Stimulated activated CD8-positive, alpha-beta memory T cell treated with anti-CD3 and anti-CD28 coated beads, Interleukin-7, amount 100 ng/mL, for 1 hour (primary cell): ENCODE measurements around the gene TAF4B.
"Not testable (repeated sequence)": the region's sequence is repeated elsewhere in the genome, so short reads cannot be mapped to it uniquely, and the experiment has no call there.

Experiments
- DNase-seq, 2 donors: peaks; one replicate each; pipeline ENCODE4 v3.0.0-alpha.2; 2020; ENCODE audit warnings: low read depth in 2 of 2

The TAF4B gene

DNA sequence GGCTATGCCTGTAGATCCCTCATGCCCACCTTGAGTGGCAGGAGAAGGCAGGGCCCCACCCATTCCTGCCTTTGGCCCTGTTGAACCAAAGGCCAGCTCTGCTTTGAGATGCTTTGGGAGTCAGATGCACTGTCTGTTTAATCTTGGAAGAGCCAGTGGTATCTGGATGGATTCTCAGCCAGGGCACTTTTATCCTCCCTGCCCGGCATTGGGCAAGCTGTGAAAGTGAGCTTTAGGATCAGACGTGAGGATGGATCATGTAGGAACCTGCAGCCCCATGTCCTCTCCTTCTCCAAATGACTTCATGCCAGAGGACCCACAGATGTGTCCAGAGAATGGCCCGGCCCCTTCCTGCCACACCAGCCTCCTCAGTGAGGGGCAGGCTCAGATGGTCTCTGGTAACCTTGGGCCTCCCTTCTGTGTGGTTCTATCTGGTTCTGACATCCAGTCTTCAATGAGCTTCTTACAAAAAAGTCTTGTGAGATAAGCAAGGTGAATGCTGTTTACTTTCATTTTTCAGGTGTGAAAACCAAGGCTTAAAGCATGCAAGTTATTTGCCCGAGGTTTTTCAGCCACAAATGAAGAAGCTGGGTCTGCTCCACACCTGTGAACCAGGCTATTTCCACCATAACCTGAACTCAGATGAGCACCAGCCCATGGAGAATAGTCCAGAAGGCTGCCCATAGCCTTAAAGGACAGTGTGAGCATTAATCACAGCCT, 198.3 kb downstream of the TAF4B start:
- no peak for DNase-seq

GRCh38 chr18:26425148-26425531, 198.9 kb downstream of the TAF4B start:
- no peak for DNase-seq

- no peak for DNase-seq
Measured at GRCh38 chr18:26429535-26430226, 203.4 kb downstream of the TAF4B start.

GRCh38 chr18:26432651-26433424, 206.6 kb downstream of the TAF4B start:
- DNase-seq: no peak

GRCh38 chr18:26434887-26435286, 208.6 kb downstream of the TAF4B start:
- no peak for DNase-seq

DNA sequence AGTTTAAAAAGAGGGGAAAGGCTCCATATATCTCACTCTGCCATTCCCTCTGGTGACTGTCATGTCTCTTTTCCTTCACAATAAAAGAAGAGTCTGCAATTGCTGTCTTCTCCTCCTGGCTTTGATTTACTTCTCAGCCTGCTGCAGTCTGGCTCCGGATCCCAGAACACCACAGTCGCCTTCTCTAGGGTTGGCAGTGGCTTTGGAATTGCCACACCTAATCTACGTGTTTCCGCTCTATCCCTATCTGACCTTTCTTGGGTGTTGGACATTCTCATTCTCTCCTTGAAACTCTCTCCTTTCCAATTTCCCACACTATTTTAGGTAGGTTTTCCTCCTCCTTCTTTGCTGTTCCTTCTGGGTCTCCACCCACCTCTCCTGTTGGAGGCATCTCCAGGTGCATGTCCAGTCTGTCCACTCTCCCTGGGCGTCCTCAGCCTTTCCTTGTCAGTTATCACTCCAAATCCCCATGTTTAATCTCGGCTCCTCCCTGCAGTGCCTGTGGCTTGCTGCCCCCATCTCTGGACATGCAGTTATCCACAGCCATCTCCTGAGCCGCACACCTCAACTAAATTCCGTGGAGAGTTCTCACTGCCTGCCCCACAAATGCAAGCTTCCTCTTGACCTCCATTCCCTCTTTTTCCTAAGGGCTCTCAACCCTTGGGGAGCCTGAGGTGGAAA, 209.3 kb downstream of the TAF4B start:
- DNase-seq: no peak

DNA sequence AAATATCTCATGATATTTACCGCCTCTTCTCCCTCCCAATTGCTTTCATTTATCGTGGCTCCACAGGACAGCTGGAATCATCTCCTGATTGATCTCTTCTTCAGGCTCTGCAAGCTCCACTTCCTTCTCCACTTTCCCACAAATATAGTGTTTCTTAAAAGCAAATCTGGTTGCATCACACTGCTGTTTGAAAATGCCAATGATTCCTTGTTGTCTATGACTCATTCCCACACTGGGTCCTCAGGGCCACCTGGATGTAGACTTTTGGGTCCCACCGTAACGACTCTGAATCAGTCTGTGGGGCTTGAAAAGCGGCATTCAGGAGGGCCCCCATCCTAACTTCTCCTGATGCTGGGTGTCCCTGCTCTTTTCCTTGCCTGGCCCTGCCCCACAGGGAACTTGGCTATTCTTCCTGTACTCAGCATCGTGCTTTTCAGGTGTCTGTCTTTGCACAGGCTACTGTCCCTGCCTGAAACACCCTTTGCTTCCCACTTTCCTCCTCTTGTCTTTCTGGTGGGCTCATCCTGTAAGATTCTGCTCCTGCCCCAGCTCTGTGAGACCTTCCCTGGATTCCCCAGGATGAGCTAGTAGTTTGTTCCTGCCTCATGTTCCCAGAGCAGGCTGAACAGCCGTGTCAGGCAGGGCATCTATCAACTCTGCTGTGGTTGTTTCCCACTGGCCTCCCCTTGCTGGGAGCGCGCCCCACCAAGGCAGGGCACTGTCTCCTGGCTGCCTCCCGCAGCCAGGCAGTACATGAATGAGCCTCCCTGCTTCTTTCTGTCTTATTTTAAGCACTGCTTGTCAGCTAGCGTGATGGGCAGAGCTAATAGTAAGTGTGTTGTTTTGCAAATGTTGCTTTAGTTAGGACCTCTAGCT, 210.2 kb downstream of the TAF4B start:
- DNase-seq: no peak

DNA sequence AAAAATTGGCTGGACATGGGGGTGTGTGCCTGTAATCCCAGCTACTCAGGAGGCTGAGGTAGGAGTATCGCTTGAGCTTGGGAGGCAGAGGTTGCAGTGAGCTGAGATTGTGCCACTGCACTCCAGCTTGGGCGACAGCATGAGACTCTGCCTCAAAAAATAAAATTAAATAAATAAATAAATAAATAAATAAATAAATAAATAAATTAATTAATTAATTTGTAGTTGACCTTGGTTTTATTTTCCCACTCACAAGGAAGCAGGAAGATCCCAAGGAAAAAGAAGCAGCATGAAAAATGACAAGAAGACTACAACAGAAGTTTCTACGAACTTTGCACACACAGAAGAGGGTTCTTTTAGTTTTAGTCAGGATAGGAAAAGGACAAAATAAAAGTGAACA, 211.4 kb downstream of the TAF4B start:
- not testable (repeated sequence) for DNase-seq

- no peak for DNase-seq
Measured at GRCh38 chr18:26438980-26439379, 212.7 kb downstream of the TAF4B start.

- DNase-seq: no peak
Measured at GRCh38 chr18:26439537-26439936, 213.3 kb downstream of the TAF4B start.

- DNase-seq: no peak
Measured at GRCh38 chr18:26440644-26441043, 214.4 kb downstream of the TAF4B start.
